Measurements from ENCODE around the gene COP1. TPM values are rescaled to one million over a fixed set of nuclear protein-coding genes. Genes with fewer than 3 reads are reported as not detected.

COP1 gene
- total RNA-seq, 1 donor = 29.1 TPM

DNA sequence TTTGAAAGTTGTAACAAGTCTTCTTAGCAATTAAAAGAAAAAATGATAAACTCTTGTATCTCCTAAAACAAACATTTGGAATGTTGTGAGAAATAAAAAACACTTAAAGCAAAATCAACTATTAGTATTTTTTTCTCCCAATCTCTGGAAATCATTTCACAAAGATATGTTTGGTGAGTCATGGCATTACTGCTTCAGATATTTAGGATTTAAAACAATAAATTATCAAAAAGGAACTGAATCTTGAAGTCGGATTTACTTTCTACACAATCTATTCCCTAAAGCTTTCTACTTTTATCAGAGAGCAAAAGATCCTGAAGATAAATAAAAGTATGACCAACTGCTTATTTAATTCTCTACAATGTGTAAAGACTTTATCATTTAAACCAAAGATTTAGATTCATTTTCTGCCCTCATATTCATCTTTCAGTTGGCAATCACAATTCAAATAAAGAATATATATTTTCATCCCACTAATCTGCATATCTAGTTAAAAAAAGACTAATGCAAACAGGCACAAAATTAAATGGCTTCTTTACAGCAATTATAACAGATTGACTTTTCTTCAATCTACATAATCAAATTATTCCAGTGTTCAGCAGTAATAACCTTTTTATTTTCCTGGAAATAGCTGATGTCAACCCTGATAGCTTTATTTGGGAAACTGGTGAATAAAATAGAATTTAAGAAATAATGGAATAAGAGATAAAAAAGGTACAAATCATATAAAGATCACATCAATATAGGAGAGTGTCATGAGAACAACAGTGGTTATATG lies 230.0 kb downstream of the COP1 start:
- no peak for DNase-seq (ENCODE audit: low read depth in 2 of 3, low spot score in 2 of 3)

DNA sequence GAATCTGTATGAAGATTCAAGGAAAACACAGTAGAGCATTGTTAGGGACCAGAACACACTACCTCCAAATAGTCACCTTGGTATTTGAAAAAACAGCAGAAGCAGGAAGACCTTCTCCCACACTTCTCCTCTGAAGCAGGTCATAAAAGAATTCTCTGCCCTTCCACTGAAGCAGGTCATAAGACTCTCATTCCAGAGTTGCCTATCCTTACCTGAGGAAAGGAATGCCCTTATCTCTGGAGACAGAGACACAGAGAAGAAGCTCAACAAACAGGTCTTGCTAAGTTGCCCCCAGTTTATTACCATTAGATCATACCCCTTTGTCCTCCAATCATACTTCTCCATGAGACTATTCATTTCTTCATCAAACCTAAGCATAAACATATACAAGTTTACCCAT lies 237.9 kb downstream of the COP1 start:
- DNase-seq (ENCODE audit: low read depth in 2 of 3, low spot score in 2 of 3) = no peak

DNA sequence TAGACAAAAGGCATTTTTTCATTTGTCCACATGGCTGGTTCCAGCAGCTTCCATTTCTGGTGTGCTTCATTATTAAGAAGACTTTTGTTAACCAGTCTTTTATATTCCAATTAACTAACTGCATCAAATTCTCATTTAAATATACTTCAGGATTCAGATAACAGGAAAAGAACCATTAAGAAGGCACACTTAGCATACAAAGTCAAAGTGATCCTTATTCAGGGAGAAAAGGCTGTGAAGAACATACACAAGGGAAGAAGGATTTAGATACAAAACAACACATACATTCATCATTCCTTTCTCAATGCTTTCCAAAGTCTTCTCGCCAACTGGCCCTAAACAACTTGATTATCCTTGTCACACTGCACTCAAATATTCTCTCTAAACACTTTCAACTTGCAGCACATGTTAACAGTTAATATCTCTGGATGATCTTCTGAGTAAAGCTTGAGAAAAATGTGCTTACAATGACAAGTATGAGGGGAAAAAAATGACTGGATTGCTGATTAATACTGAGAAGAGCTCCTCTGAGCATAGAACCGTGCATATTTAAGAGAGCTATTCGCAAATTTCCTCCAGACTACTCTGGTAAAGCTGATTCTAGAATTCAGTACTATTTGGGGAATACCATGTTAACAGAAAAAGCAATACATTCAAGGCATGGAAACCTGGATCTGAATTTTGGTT lies 238.5 kb downstream of the COP1 start:
- no peak for DNase-seq (ENCODE audit: low read depth in 2 of 3, low spot score in 2 of 3)

DNA sequence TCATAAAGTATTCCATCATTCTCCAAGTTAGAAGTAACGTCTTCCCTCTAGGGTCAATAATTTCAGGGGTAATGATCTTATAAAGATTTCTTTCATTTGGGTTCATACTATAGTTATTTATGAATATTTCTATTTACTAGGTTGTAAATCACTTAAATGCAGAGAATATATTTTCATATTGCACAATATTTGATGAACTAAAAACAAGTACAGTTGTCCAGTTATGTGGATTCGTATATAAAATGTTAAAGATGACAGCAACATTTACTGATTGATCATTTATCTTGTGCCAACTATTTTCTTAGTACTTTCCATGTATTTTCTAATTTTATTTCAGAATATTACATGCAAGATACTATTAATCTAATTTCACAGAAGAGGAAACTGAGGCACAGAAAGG lies 243.3 kb downstream of the COP1 start:
- no peak for DNase-seq (ENCODE audit: low read depth in 2 of 3, low spot score in 2 of 3)

DNA sequence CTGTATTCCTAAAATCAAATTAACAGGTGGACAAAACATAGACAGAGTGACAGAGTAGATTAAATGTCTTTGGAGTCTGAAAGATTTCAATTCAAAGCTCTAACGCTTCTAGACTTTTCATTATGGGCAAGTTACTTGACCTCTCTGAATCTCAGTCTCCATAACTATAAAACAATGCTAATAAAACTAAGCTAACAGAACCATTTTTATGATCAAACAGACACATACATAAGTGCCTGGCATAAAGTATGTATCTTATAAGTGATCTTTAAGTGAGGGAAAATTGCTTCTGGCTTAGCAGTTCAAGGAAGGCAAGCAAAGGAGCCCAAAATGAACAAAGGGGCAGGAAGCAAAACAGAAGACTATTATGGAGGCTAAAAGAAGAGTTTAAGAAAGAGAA lies 246.9 kb downstream of the COP1 start:
- no peak for DNase-seq (ENCODE audit: low read depth in 2 of 3, low spot score in 2 of 3)

DNA sequence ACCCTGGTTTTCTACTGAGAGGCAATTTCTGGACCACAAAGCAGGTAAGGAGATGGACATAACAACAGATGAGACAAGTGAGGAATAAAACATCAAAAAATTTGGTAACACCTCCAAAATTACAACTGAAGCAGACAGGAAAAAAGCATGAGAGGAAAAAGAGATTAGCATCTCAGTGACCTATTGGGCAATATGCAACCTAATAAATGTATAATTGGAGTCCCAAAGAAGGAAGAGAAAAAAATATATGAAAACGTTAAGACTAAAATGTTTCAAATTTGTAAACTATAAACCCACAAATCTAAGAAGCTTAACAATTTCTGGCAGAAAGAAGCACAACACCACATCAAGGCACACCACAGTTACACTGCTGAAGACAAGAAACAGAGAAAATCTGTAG lies 255.5 kb downstream of the COP1 start:
- no peak for DNase-seq (ENCODE audit: low read depth in 2 of 3, low spot score in 2 of 3)

DNA sequence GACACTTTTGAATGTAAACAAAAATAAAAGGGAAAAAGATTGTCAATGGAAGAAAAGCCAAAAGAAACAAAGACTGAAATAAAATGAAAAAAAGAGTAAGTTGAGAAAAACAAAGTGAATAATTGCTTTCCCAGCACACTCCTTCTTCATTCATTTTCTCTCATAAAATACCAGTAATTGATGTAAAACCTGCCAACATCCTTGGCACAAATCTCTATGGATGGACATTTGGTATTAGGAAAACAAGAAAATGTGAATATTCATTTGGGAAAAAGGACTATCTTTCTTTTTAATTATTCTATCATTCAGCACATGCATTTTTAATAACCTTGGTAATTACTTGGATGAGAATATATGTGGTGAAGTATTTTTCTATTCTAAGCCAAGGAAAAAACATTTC lies 259.3 kb downstream of the COP1 start:
- DNase-seq (ENCODE audit: low read depth in 2 of 3, low spot score in 2 of 3) = no peak

DNA sequence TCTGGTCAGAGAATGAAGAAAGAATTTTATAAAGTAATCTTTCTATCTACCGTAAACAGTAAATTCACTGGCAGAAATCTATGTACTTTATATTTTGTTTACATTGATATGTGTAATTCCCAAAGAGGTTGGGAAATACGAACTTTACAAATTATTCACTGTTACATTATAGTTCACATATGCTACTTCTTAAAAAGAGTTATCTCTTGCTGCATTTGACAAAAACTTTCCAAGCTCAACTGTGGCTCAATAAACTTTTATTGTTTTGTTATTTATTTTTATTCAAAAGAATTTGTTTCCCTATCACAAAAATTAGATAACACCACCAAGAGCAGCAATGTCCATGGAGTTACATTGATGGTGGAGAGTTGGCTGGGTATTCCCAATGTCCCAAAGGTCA lies 262.5 kb downstream of the COP1 start:
- no peak for DNase-seq (ENCODE audit: low read depth in 2 of 3, low spot score in 2 of 3)

DNA sequence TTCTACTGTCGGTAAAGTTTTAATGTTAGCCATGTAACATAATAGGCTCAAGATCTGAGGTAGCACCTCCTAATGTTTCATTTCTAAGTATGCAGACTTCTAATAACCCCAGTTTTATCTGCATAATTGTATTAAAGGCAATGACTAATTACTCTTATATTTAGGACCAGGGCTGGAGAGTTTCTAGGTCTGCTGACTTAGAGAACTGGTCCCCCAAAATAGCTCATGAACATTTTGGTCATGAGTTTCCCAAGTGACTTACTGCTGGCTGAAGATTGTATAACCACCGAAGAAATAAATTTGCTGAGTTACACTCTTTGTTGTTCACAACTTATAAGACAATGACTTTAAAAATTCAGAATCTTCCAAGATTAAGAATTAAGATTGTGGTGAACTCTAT lies 265.9 kb downstream of the COP1 start:
- DNase-seq (ENCODE audit: low read depth in 2 of 3, low spot score in 2 of 3) = no peak

DNA sequence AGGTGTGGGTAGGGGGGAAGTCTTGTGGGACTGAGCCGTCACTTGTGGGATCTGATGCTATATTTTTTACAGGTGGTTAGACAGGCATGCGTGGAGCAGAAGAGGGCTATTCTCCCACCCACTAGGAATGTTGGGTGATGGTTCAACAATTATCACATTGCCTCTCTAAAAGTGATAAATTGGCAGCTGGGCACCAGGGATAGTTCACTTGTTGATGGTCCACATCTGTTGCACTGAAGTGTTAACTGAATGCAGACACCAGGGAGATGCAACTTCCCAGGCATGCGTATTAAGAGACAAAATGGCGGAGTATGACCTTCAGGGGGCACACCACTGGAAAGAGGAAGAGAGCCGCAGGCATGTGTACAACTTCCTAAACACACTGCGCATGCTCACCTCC lies 270.4 kb downstream of the COP1 start:
- DNase-seq (ENCODE audit: low read depth in 2 of 3, low spot score in 2 of 3) = no peak

DNA sequence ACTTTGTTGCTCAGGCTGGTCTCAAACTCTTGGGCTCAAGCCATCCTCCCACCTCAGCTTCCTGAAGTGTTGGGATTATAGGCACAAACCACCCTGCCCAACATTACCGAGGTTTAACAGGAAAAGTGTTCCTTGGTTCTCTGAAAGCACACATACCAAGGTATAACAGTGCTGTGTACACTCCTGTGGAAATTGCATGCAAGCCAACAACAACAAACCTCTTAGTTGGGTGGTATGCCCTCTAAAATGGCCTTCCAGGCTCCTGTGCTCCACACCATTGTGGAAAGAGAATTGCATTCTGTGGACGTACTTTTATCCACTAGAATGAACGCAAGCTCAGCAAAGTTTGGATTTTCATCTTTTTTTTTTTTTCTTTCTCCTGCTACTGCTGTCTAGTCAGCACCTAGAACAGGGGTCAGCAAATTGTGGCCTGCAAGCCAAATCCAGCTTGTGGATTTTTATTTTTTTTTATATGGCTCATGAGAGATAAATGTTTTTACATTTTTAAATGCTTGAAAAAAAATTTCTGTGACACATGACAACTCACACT lies 271.4 kb downstream of the COP1 start:
- DNase-seq (ENCODE audit: low read depth in 2 of 3, low spot score in 2 of 3) = no peak

DNA sequence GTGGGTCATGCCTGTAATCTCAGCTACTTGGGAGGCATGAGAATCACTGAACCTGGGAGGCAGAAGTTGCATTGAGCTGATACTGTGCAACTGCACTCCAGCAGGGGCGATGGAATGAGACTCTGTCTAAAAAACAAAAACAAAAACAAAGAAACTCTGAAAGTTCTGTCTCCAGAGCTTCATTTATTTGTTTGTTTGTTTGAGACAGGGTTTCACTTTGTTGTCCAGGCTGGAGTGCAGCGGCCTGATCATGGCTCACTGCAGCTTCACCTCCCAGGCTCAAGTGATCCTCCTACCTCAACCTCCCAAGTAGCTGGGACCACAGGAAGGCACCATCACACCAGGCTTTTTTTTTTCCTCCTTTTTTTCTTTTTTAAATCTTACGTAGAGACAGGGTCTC lies 271.9 kb downstream of the COP1 start:
- no peak for DNase-seq (ENCODE audit: low read depth in 2 of 3, low spot score in 2 of 3)

DNA sequence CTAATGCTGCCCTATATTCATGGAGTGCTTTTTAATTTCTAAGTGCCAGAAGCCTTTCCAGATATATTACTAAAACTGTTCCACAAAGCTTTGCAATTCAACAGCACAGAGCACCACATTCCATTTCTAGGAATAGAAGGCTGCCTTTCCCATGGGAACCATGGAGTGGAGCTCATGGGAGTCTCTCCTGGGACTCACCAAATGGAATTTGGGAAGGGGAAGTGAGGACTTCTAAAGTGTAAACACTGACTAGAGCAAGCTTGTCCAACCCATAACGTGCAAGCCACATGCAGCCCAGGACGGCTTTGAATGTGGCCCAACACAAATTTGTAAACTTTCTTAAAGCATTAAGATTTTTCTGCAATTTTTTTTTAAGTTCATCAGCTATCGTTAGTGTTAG lies 273.3 kb downstream of the COP1 start:
- no peak for DNase-seq (ENCODE audit: low read depth in 2 of 3, low spot score in 2 of 3)

DNA sequence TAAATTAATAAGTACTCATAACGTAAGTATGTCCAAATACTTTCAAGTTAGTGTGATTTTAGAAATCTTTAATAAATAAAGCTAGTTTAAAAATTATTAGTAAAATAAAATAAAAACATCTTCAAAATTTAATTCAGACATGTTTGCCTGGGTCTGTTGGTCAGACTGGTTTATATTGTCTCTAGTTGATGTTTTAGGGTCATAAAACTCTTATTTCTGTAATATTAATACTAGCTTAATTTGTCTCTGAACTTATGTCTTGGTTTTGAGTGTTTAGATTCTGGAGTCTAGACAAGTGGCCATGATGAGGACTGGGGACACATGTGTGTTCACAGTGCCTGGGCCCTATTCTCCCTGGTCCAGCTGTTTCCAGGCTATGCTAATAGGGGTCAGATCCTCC lies 279.1 kb downstream of the COP1 start:
- DNase-seq (ENCODE audit: low read depth in 2 of 3, low spot score in 2 of 3) = peak in 1 of 3 donors; percentile 25

DNA sequence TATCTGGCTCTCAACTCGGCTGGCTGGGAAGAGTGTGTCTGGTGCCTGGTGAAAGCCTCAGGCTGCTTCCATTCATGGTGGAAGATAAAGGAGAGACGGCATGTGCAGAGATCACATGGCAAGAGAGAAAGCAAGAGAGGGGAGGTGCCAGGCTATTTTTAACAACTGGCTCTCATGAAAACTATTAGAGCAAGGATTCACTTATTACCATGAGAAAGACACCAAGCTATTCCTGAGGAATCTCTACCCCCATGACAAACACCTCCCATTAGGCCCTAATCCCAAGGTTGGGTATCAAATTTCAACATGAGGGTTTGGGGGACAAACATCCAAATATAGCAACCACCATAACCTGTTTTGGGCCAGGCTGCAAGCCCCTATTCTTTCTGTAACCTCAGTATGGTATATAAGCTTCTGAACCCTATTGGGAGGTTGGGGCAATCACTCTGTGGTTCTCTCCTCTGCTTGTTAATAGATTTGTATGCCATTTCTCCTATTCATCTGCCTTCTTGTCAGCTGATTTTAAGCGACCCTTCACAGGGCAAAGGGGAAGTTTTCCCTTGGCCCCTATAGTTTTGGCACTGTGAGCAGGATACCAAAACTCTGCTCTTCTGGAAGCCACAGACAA lies 284.7 kb downstream of the COP1 start:
- no peak for DNase-seq (ENCODE audit: low read depth in 2 of 3, low spot score in 2 of 3)

DNA sequence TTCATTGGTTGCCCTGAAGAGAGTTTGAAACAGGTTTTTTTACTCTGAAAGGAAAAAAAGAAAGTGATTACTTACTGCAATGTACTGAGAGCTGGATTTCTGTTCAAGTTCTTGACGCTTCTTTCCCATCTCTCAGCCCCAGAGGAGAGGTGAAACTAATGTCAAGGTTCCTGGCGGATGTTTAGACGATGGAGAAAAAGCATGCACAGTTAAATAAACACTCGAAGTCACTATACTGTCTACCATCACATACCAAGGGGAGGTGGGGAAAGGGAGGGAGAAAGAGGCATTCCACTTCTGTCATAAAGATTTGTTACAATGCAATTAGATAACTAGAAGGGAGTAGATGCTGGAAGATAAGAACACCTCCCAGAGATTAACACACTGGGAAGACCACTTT lies 286.7 kb downstream of the COP1 start:
- DNase-seq (ENCODE audit: low read depth in 2 of 3, low spot score in 2 of 3) = no peak

DNA sequence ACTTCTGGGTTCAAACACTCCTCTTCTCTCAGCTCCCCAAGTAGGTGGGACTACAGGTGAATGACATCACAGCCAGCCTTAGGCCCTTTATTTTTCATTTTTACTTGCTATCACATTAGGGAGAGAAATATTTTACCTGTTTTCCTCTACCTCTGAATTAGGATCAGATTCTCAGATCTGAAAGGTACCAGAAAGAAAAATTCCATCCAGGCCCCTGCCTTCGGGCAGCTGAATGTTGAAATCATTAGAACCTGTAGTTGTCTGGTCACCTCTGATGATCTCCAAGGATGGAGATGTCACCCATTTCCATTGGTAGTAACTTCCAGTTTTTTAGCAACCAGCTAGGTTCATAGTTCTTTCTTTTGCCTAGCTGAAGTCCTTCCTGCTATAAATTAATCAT lies 288.1 kb downstream of the COP1 start:
- DNase-seq (ENCODE audit: low read depth in 2 of 3, low spot score in 2 of 3) = no peak

DNA sequence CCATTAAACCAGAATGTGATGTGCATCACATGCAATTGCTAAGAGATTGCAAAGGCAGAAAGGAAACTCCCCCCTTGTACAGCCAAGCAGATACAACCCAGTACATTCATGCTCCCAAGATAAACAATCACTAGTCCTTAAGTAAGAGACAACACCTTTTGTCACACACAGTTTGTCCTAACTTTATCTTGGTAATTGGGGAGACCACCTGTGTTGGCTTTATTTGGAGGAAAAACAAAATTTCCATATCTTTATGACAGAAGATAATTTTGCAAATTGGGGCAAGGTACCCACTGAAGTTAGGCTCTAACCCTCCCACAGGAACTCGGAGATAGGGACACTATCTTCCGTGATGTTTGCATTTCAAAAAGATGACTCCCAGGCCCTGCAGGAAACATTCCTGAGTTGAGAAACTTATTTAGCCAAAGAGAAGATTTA lies 288.7 kb downstream of the COP1 start:
- no peak for DNase-seq (ENCODE audit: low read depth in 2 of 3, low spot score in 2 of 3)

DNA sequence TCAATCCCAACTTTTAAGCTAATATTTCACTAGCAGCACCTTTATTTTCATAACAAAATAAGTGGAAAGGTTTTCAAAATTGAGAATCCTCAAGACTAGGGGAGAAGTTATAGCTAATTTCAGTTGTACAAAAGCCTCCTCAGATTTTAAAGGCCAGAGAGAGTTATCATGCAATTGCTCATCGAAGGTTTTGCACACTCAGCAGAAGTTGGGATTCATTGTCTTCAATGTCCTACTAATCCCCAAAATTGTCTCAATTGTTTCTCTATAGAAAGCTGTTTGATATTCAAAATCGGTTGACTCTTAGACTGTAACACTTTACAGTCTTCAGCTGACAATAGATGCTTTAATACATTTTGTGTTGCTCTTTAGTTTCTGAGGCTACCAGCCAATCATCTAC lies 293.0 kb downstream of the COP1 start:
- DNase-seq (ENCODE audit: low read depth in 2 of 3, low spot score in 2 of 3) = no peak

DNA sequence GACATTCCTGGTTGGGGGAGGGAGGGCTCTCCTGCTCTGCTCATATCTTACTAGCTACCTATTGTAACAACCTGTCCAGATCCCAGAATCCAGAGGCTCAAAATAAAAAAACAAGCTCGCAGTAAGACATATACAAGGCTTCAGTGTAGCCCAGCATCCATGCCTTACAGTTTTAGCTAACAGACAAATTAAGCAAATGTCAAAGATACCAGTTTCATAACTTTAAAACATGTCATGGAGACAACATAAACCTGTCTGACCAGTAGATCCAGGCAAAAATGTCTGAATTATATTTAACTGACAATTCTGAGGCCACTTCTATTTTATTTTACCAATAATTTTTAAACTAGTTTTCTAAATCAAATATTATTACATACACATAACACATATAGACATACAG lies 295.9 kb downstream of the COP1 start:
- peak in 1 of 3 donors; percentile 21 for DNase-seq (ENCODE audit: low read depth in 2 of 3, low spot score in 2 of 3)

DNA sequence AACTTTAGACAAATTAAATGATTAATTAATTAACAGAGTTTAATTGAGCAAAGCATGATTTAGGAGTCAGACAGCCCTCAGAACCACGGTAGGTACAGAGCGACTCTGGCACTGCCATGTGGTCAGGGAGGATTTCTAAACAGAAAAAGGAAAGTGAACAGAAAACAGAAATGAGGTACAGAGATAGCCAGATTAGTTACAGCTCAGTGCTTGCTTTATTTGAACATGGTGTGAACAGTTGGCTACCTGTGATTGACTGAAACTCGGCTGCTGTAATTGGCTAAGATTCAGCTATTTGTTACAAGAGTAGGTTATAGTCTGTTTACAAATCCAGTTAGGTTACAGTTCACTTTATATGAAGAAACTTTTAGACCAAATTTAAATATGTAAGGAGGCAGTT lies 300.7 kb downstream of the COP1 start:
- DNase-seq (ENCODE audit: low read depth in 2 of 3, low spot score in 2 of 3) = no peak

DNA sequence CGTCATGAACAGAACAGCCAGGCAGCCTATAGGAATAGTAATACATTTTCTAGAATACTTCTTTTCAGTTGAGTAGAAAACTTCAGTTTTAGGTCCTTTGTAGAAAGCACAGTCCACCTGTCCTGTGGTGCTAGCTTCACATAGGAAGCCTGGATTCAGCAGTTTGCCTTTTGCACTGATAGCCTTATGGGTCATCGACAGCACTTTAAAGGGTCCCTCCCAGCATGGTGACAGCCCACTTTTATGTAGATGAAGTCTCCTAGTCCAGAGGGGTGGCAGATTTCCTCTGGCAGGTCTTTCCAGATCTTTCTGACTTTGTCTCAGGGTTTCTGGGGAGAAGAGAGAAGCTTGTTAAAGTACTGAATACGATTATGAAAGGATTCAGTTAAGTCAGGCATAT lies 302.3 kb downstream of the COP1 start:
- DNase-seq (ENCODE audit: low read depth in 2 of 3, low spot score in 2 of 3) = no peak

Measured in hematopoietic multipotent progenitor cell (in vitro differentiated cells).